NCI-H1092 treated with DMSO at 0.1 percent for 48 hours (cell line): ENCODE measurements around the gene DVL1.
"Not testable (repeated sequence)": the region's sequence is repeated elsewhere in the genome, so short reads cannot be mapped to it uniquely, and the experiment has no call there.

Source experiments
- DNase-seq: peaks from one replicate; lab custom pipeline; 2025; lab: John Stamatoyannopoulos, UW

Gene DVL1

DNA sequence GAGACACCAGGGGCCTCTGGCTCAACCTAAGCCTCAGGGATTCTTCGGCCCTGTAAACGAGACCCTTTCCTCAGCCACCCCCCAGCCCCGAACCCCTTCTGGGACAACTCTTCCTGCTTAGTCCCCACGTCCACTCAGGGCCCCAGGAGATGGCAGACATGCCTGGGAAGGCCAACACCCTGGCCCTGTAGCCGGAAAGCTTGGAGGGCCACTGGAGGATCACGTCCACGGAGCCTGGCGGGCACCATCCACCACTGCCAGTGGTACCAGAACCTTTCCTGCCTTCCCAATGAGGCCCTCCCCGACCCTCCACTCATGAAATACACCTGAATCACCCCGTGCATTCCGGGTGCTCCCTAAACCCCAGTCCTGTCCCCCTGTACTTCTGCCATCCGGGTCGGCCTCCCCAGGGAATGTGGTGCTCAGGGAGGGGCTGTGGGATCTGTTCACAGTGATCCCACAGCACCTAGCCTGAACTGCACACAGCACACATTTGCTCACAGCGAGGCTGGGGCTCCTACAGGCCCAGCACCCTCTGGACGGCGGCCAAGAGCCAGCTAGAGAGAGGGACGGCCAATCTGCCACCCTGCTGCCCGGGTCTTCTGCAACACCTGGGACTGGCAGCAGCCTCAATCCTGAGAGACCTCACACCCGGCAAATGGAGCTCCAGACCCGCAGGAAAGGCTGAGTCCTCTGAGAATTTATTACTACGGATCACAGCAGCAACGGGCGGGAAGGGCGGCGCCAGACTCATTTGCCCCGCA is 24.0 kb upstream of the DVL1 start:
- DNase-seq, result no peak

DNA sequence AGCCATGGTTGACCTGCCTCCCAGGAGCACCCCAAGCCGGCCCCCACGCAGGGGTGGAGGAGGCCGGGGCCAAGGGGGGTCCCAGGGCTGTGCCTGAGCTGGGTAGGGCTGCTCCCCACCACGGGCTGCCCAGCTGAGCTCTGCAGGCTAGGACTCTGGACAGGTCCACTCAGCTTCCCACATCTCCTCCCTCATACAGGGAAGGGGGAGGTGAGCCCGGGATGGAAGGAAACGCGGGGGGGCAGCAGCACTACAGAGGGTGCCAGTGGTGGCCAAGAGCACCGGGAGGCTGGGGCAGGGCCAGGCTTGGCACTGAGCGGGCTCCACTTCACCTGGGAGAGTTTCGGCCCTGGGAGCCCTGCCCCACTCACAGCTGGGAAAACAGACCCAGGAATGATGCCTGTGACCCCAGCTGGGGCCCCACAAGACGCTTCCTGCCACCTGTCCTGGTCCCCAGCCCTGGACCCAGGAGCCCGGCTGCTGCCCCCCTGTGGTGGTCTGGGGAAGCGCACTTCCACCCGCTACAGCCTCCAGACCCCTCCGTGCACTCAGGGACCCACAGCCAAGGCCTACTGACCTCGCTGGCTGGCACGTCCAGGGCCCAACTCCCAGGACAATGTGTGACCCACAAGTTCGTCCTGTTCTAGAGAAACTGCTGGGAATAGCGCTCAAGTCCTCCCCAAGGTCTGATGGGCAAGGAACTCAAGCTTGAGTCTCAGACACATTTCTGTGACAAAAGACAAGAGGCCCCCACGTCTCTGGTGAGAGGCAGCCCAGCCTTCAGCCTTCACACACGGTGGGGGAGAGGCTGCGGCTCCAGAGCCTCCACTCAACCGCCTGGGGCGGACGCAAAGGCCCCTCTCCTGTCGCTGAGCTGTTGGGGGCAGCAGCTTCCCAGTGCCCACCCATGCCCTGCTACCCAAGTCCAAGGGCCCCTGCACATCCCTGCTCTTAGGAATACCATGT is 22.8 kb upstream of the DVL1 start:
- DNase-seq, result no peak

DNA sequence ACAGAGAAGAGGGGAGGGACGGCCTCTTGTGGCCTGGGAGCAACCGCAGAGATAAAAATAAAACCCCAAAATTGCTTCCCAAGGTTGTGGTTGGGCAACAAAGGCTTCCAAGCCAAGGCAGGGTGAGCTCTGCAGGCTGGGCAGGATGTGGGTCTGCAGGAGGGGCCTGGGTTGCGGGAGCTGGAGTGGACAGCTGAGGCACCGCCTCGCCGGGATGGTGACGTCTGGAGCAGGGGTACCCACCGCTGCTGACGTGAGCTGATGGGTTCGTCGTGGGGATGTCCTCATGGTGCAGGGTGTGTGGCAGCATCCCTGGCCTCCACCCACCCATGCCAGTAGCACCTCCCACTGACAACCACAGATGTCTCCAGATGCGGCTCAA is 22.1 kb upstream of the DVL1 start:
- DNase-seq, result no peak

GRCh38 chr1:1370771-1371300 is 21.6 kb upstream of the DVL1 start:
- no peak for DNase-seq

DNA sequence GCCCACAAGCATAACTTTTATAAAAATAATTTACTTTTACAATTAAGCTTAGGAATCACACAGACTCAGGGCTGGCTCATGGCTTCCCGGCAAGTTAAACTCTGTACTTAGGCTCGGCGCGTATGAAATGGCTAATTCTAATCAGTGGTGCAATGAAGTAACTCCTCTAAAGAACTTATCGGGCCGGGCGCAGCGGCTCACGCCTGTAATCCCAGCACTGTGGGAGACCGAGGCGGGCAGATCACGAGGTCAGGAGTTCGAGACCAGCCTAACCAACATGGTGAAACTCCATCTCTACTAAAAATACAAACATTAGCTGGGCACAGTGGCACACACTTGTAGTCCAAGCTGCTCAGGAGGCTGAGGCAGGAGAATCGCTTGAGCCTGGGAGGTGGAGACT is 20.9 kb upstream of the DVL1 start:
- DNase-seq, result not testable (repeated sequence)

- DNase-seq, result no peak
Measured at GRCh38 chr1:1367315-1367714, 18.1 kb upstream of the DVL1 start.

GRCh38 chr1:1366699-1367066 is 17.5 kb upstream of the DVL1 start:
- DNase-seq, result no peak

DNA sequence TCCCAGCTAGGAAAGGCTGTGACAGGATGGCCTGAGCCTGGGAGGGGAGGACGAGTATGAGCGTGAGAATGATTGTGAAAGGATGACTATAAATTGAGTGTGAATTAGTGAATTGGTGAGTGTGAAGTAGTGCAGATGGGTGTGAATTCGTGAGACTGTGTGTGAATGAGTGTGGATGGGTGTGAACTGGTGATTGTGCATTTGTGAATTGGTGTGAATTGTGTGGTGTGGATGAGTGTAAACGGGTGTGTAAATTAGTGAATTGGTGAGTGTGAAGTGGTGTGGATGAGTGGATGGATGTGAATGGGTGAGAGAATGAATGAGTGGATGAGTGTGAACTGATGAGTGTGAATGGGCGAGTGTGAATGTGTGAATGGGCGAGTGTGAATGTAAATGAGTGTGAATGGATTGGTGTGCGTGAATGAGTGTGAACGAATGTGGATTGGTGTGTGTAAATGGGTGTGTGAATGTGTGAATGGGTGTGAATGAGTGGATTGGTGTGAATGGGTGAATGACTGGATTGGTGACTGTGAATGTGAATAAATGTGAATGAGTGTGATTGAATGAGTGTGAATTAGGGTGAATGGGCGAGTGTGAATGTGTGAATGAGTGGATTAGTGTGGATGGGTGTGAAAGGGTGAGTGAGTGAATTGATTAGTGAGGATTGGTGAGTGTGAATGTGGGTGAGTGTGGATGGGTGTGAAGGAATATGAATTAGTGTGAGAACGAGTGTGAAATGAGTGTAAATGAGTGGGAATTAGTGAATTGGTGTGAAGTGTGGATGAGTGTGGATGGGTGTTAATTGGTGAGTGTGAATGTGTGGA is 16.9 kb upstream of the DVL1 start:
- DNase-seq, result no peak

DNA sequence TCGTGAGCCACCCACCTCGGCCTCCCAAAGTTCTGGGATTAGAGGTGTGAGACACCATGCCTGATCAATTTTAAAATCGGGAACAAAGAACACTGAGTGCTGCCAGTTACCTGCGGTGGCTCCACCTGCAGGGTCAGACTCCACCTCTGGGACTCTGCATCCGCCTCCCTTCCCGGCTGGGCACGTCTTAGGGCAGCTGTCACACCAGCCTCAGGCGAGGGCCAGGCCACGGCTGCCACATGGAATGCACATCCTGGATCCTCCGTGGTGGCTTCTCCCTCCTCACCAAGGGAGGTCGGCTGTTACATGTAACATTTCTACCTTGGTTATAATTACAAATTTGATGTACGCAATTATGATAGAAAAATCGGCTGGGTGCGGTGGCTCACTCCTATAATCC is 15.0 kb upstream of the DVL1 start:
- no peak for DNase-seq

- DNase-seq, result no peak
Measured at GRCh38 chr1:1361982-1362423, 12.8 kb upstream of the DVL1 start.

DNA sequence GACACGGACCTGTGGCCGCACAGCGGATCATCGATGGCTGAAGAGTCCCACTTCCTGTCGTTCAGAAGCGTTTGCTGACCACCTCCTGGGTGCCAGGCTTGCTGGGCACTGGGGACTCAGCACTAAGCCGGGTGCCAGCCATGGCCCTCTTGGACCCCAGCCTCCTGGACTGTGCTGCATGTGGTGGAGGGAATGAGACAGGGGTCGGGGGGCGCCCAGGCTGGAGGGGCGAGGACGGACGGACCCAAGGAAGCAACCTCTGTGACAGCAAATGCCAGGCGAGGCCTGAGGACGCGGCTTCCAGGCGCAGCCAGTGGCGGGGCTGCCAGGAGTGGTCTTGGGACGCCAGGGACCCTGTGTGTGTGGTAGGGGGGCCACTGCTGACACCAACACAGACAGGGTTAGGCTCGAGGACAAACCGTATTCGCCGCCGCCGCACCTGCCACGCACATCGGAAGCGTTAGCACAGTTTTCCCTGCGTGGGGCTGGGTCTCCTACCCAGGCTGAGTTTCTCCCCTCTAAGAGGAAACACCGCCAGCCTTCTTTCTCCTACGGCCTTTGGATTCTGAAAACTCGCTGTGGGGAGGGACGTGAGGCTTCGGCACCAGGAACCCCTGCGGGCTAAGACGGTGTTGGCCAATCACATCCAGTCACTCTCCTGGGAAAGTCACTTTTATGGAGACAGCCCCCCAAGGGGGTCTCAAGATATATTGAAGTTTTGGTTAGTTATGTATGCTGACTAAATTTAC is 12.2 kb upstream of the DVL1 start:
- no peak for DNase-seq

GRCh38 chr1:1360506-1361169 is 11.4 kb upstream of the DVL1 start:
- DNase-seq, result no peak

- no peak for DNase-seq
Measured at GRCh38 chr1:1359664-1360468, 10.6 kb upstream of the DVL1 start.

DNA sequence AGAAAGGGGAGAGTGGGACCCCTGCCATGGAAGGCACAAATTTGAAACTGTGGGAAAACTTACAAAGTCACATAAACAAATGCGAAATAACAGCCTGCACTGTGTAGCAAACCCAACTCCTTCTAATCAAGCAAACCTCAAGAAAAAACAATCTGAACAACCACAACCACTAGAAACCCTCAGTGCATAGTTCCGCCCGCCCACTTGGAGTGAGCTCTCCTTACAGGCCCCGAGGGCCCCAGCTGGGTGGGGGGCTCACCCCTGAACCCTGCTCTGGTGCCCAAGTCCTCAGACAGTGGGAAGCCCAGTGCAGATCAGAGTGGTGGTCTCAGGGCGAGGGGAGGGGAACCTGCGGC is 10.1 kb upstream of the DVL1 start:
- DNase-seq, result no peak

DNA sequence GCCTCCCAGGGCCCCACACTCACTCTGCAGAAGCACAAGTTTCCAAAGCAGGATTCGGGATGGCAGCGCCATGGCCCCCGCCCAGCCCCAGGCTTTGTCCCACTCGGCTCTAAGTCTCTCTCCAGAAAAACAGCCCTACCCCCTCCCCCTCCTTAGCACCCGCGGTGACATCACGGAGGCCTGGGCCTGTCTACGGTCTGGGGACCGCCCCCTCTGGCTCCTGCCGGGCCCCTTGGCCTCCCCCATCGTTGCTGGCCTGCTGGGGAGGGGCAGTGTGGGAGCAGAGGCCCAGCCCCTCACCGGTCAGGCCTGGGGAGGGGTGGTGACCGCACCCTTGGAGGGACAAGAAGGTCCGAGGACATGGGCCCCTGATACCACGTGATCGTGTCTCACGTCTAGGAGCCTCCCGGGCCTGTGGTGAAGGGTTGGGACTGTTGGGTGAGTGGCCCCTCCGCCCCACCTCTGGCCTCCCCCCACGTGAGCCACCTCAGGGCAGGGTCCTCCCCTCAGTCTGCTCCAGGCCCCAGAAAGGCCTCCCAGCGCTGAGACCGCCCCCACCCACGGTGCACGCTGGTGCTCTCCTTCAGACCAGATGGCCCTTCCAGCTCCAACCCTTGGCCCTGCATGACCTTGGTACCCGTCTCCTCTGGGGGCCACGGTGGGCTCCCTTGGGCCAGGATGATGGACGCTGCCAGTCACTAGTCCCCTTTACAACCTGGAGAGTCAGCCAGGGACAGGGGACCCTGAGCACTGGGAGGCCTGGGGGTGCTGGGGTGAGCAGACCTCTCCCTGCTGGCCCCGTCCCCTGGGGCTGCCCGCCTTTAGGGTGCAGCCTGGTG is 9.4 kb upstream of the DVL1 start, which contains the start of gene MXRA8:
Gene MXRA8 (minus strand): TSS at position 123 of the 839 bp plus-strand sequence. CDS start 51 bp downstream, at position 72.
- no peak for DNase-seq

DNA sequence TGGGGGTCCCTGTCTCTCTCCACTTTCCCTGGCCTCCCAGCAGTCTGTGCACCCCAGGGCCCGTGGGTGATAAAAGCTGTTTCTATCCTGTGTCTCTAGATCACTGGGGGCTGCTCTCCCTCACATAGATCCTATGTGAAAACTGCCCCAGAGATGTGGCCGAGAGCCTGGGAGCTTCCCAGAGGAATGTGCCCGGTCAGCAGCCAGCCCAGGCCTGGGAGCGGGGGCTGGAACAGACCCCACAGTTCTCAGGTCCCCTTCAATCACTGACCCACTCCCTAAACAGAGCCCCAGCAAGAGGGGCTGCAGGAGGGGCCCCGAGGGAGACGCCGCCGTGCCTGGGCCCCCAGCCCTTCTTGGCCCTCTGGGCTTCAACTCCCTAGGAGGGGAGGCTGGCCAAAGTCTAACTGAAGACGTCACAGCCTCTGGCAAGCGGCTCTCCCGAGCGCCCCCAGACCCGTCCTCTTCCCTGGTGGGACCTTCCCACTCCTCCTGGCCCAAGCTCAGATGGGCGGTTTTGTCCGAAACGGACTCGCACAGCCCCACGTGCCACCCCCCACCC is 8.7 kb upstream of the DVL1 start:
- DNase-seq, result no peak

GRCh38 chr1:1356796-1357401 is 7.7 kb upstream of the DVL1 start:
- DNase-seq, result no peak

DNA sequence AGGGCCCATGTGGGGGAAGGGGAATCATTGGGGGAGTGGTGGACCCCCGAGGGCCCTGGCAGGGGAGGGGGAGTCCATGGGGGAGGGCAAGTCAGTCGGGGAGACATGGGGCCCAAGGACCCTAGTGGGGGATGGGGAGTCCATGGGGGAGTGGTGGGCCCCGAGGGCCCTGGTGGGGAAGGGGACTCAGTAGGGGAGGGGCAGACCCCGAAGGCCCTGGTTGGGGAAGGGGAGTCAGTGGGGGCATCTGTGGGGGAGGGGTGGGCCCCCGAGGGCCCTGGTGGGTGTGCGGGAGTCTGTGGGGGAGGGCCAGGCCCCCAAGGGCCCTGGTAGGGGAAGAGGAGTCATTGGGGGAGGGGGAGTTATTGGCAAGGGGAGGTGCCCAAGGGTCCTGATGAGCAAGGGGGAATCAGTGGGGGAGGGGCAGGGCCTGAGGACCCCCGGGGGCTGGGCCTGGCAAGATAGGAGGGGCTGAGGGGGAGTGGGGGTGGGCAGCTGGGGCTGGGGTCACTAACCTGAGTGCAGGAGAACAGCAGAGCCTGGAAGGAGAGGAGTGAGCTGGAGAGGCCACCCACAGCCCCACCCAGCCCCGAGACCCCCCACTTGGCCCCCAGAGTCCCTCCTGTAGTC is 7.1 kb upstream of the DVL1 start:
- DNase-seq, result no peak
